RWPE2 (cell line): ENCODE measurements around the gene BARHL1.

Experiments used
- ATAC-seq: fragments of 200-7000 bp; cut with Tn5 transposase; 3 replicates; pipeline ENCODE4 v1.9.1; 2021; ENCODE audit warnings: low read depth
- DNase-seq: peaks from one replicate; pipeline ENCODE4 v3.0.0-alpha.2; 2020; ENCODE audit warnings: low spot score
- H3K27ac ChIP-seq: fragments of 450-650 bp; 2 replicates; pipeline ENCODE4 v1.5.1; 2017; ENCODE audit warnings: mild to moderate bottlenecking; ENCODE audit not compliant: poor library complexity, severe bottlenecking
- H3K27me3 ChIP-seq: fragments of 250-450 bp; sonication (Bioruptor Pico); 2 replicates; pipeline ENCODE4 v1.5.1; 2021; ENCODE audit warnings: mild to moderate bottlenecking, moderate library complexity; ENCODE audit not compliant: insufficient read depth, poor library complexity, severe bottlenecking
- H3K36me3 ChIP-seq: fragments of 250-450 bp; sonication (Bioruptor Pico); 2 replicates; pipeline ENCODE4 v1.5.1; 2020; ENCODE audit warnings: low read depth, mild to moderate bottlenecking, moderate library complexity
- H3K4me1 ChIP-seq: fragments of 250-450 bp; sonication (Bioruptor Pico); 2 replicates; pipeline ENCODE4 v1.5.1; 2021; ENCODE audit warnings: mild to moderate bottlenecking, moderate library complexity; ENCODE audit not compliant: insufficient read depth, poor library complexity, severe bottlenecking
- H3K4me3 ChIP-seq: fragments of 250-450 bp; sonication (Bioruptor Pico); 2 replicates; pipeline ENCODE4 v1.5.1; 2021; ENCODE audit warnings: mild to moderate bottlenecking, moderate library complexity; ENCODE audit not compliant: severe bottlenecking
- H3K9me3 ChIP-seq: fragments of 250-450 bp; sonication (Bioruptor Pico); 2 replicates; pipeline ENCODE4 v1.5.1; 2021; ENCODE audit warnings: mild to moderate bottlenecking, moderate library complexity; ENCODE audit not compliant: severe bottlenecking
- CTCF ChIP-seq: fragments of 450-650 bp; IDR thresholded peaks from one replicate; pipeline ENCODE4 v1.5.1; 2017; ENCODE audit warnings: mild to moderate bottlenecking, moderate library complexity; ENCODE audit not compliant: poor library complexity, severe bottlenecking

The BARHL1 gene

DNA sequence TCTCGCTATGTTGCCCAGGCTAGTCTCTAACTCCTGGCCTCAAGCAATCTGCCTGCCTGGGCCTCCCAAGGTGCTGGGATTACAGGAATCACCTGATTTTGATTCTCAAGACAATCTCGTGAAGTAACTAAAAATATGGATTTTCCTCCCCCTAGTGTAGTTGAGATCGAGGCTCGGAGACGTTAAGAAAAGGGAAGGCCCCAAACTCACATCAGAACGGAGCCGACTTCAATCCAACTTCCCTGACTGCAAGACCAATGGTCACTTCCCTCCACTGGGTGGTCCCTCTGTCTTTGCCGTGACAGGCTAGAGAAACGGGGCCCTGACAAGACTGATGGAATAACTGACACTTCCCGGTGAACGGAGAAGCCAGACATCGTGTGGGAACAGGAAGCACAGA, 28.3 kb downstream of the BARHL1 start:
- Histone ChIP-seq H3K27me3 (no peaks in the 10 kb centered on the region), H3K4me1 (no peaks in the 10 kb centered on the region), H3K27ac (no peak overlapping the region), H3K4me3 (no peak overlapping the region), H3K36me3 (peaks cover 61% of the 10 kb centered on the region), H3K9me3 (no peaks in the 10 kb centered on the region)
- DNase-seq (no peak), ATAC-seq (no peak)
- no peak for TF ChIP-seq CTCF

DNA sequence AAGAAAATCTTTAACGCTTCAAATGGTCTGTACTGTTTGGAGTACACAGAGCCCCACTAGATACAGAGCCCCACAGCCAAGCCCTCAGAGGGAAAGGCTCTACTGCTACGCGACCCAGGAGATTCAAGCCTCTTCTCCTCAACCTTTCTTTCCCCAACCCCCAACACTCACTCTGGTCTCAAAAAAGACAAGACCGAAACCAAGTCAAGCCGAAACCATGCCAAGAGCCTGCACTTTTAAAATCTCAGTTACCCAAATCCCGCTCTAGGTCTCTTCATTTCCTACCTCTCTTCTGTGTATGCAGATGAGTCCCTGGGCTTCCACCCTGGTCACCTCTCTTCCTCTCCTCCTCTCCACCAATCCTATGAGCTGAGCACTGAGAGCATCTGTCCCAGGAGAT, 31.9 kb downstream of the BARHL1 start:
- H3K4me1 ChIP-seq: no peaks in the 10 kb centered on the region
- H3K27ac ChIP-seq: no peak overlapping the region
- no peak for TF ChIP-seq CTCF
- ATAC-seq (no peak), DNase-seq (no peak)
- peaks cover 62% of the 10 kb centered on the region for H3K36me3 ChIP-seq
- no peaks in the 10 kb centered on the region for H3K9me3 ChIP-seq
- no peak overlapping the region for H3K4me3 ChIP-seq
- H3K27me3 ChIP-seq: no peaks in the 10 kb centered on the region

GRCh38 chr9:132615774-132616173, 33.4 kb downstream of the BARHL1 start:
- Histone ChIP-seq H3K27ac (no peak overlapping the region), H3K9me3 (no peaks in the 10 kb centered on the region), H3K36me3 (peaks cover 53% of the 10 kb centered on the region), H3K4me1 (no peaks in the 10 kb centered on the region), H3K4me3 (no peak overlapping the region), H3K27me3 (no peaks in the 10 kb centered on the region)
- ATAC-seq: no peak
- no peak for TF ChIP-seq CTCF
- DNase-seq: no peak

- Histone ChIP-seq H3K36me3 (peaks cover 50% of the 10 kb centered on the region), H3K4me1 (no peaks in the 10 kb centered on the region), H3K27ac (no peak overlapping the region), H3K4me3 (no peak overlapping the region), H3K9me3 (no peaks in the 10 kb centered on the region), H3K27me3 (no peaks in the 10 kb centered on the region)
- no peak for DNase-seq
- ATAC-seq: no peak
- TF ChIP-seq CTCF: no peak
Observed at GRCh38 chr9:132616725-132617124, 34.3 kb downstream of the BARHL1 start.

- Histone ChIP-seq H3K27ac (no peak overlapping the region), H3K9me3 (no peaks in the 10 kb centered on the region), H3K36me3 (peaks cover 58% of the 10 kb centered on the region), H3K27me3 (no peaks in the 10 kb centered on the region), H3K4me3 (no peak overlapping the region), H3K4me1 (peaks cover 3% of the 10 kb centered on the region)
- DNase-seq (no peak), ATAC-seq (no peak)
- TF ChIP-seq CTCF: no peak
Observed at GRCh38 chr9:132622159-132622558, 39.8 kb downstream of the BARHL1 start.
